ENCODE measurements around the gene COL1A1. TPM values are rescaled to one million over a fixed set of nuclear protein-coding genes. Genes with fewer than 3 reads are reported as not detected.
A peak's percentile ranks its signal among the peaks of the same experiment; 100 is the strongest.

The COL1A1 gene
- total RNA-seq, 1 experiment from 2014 or later: 104 TPM

DNA sequence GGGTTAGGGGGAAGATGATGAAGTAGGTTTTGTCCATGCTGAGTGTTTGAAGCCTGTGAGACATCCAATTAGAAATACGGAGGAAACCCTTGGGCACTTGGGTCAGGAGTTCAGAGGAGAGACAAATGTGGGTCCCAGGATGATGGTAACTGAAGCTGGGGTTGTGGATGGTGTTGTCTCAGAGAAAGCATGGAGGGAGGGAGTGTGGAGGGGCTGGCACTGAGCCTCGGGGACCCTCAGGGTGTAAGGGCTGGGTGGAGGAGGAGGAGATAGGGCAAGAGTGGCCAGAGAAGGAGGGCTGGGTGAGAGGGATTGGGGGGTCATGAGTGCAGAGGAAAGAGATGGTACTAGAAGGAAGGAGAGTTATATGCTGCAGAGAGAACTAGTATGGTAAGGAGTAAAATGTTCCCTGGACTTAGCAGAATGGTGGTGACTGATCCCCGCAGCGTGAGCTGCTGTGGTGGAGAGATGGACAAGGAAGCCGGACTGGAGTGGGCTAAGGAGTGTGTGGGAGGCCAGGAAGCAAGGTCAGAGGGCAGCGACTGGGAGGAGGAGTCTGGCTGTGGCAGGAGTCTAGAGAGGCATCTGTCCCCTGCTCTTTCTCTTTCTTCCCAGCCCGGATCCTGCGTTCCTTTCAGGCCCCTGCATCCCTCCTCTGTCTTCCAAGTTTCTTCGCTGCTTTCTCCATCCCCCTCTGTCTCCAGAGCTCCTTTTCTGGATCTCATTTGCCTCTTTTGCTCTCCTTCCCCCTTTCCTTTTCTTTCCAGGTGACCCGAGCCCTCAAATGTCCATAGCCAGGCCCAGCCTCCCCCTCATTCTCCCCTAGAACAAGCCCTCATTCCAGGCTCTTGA lies 3.9 kb upstream of the COL1A1 start:
- Histone ChIP-seq H3K23ac (ENCODE audit: insufficient read length, low read depth, low read length) (no peak overlapping the region), H3K27ac (ENCODE audit: insufficient read length, low read depth, low read length) (no peak overlapping the region), H3K9ac (ENCODE audit: extremely low read depth, insufficient read length, low read length) (no peak overlapping the region), H3K18ac (ENCODE audit: insufficient read length, low read depth, low read length) (no peak overlapping the region), H2BK12ac (ENCODE audit: insufficient read length, low read depth, low read length) (no peak overlapping the region), H3K79me1 (ENCODE audit: insufficient read depth, low read depth, low read length, poor library complexity, severe bottlenecking) (no peaks in the 10 kb centered on the region), H2BK5ac (ENCODE audit: insufficient read length, low read length) (no peak overlapping the region), H4K5ac (ENCODE audit: insufficient read length, low read depth, low read length) (no peak overlapping the region), H3K27me3 (ENCODE audit: insufficient read depth, low read length) (peaks cover 7% of the 10 kb centered on the region; the same call in 1 of the 2 replicates), H3T11ph (ENCODE audit: low read length) (no peak overlapping the region), H3K56ac (ENCODE audit: insufficient read length, low read depth, low read length) (no peak overlapping the region), H3K23me2 (ENCODE audit: insufficient read length, low read depth, low read length, poor library complexity, severe bottlenecking) (peaks cover 12% of the 10 kb centered on the region), H3K9me3 (ENCODE audit: control insufficient read depth, low read depth, low read length) (no peaks in the 10 kb centered on the region), H3K14ac (ENCODE audit: insufficient read depth, low read length) (no peak overlapping the region), H2AK5ac (ENCODE audit: insufficient read length, low read length) (no peak overlapping the region), H3K4me1 (ENCODE audit: insufficient read depth, low read length) (peaks cover 18% of the 10 kb centered on the region), H4K91ac (ENCODE audit: insufficient read length, low read depth, low read length) (no peak overlapping the region), H2BK20ac (ENCODE audit: low read depth, low read length, poor library complexity, severe bottlenecking) (no peak overlapping the region), H3K4me2 (ENCODE audit: insufficient read depth, insufficient read length, low read length) (no peak overlapping the region), H2AFZ (ENCODE audit: low read length) (no peak overlapping the region), H3K79me2 (ENCODE audit: insufficient read depth, low read length) (no peaks in the 10 kb centered on the region), H3K4ac (ENCODE audit: low read depth, low read length) (no peak overlapping the region), H2BK15ac (ENCODE audit: low read depth, low read length) (no peak overlapping the region), H2BK120ac (ENCODE audit: low read depth, low read length, poor library complexity, severe bottlenecking) (no peak overlapping the region), H4K20me1 (ENCODE audit: control insufficient read depth, insufficient read depth, insufficient read length) (no peaks in the 10 kb centered on the region), H4K8ac (replicated peaks; ENCODE audit: insufficient read length, low read depth, low read length) (no peak overlapping the region)
- Mint-ChIP-seq H3K27ac (peak overlapping the region in 2 of 3 experiments; percentile 14 to 78; a peak in 2 of 7 replicates), H3K9me3 (no peaks in the 10 kb centered on the region; a peak in 2 of 5 replicates), H3K36me3 (ENCODE audit: insufficient read depth in 1 of 3, low read depth in 3 of 3) (no peaks in the 10 kb centered on the region; a peak in 1 of 7 replicates), H3K4me1 (peaks cover 58 to 78% of the 10 kb centered on the region in 2 experiments), H3K4me3 (peak overlapping the region in 1 of 2 experiments; percentile 41; a peak in 2 of 5 replicates), H3K27me3 (ENCODE audit: low read depth) (peaks cover 67% of the 10 kb centered on the region)
- TF ChIP-seq, protein P1, sequence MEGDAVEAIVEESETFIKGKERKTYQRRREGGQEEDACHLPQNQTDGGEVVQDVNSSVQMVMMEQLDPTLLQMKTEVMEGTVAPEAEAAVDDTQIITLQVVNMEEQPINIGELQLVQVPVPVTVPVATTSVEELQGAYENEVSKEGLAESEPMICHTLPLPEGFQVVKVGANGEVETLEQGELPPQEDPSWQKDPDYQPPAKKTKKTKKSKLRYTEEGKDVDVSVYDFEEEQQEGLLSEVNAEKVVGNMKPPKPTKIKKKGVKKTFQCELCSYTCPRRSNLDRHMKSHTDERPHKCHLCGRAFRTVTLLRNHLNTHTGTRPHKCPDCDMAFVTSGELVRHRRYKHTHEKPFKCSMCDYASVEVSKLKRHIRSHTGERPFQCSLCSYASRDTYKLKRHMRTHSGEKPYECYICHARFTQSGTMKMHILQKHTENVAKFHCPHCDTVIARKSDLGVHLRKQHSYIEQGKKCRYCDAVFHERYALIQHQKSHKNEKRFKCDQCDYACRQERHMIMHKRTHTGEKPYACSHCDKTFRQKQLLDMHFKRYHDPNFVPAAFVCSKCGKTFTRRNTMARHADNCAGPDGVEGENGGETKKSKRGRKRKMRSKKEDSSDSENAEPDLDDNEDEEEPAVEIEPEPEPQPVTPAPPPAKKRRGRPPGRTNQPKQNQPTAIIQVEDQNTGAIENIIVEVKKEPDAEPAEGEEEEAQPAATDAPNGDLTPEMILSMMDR (conservative IDR thresholded peaks at IDR 0.05): no peak
- WGBS (ENCODE audit: extremely low coverage, insufficient read length, low lambda C conversion rate): no CpG with 5 or more reads among the region's 10 CpGs
- DNase-seq: no peak

Data from H9 (cell line).